ENCODE measurements around the gene TUT1.

DNA sequence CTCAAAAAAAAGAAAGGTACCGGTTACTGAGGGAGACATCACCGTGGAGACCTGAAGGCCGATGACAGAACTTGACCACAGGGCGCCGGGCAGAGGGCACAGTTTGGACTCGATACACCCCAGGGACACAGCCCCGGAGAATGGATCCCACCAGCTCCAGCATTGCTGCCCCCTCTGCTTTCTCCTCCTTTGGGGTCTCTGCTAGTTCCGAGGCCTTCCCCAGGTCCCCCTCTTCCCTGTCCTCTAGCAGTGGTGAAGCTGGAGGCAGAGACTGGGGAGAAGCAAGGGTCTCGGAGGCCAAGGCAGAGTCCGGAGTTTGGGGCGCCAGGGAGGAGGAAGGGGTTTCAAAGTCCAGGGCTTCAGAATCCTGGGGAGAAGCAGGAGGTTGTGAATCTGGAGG is 12.8 kb downstream of the TUT1 start:
- TF ChIP-seq, protein P1, sequence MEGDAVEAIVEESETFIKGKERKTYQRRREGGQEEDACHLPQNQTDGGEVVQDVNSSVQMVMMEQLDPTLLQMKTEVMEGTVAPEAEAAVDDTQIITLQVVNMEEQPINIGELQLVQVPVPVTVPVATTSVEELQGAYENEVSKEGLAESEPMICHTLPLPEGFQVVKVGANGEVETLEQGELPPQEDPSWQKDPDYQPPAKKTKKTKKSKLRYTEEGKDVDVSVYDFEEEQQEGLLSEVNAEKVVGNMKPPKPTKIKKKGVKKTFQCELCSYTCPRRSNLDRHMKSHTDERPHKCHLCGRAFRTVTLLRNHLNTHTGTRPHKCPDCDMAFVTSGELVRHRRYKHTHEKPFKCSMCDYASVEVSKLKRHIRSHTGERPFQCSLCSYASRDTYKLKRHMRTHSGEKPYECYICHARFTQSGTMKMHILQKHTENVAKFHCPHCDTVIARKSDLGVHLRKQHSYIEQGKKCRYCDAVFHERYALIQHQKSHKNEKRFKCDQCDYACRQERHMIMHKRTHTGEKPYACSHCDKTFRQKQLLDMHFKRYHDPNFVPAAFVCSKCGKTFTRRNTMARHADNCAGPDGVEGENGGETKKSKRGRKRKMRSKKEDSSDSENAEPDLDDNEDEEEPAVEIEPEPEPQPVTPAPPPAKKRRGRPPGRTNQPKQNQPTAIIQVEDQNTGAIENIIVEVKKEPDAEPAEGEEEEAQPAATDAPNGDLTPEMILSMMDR (IDR thresholded peaks at IDR 0.05; ENCODE audit: insufficient read depth, low read length, poor library complexity, severe bottlenecking): no peak
- TF ChIP-seq EZH2phosphoT487 (conservative IDR thresholded peaks at IDR 0.05; ENCODE audit: low read length): no peak
